Measurements from ENCODE around the gene DYNC1I1. TPM values are rescaled to one million over a fixed set of nuclear protein-coding genes. Genes with fewer than 3 reads are reported as not detected.

Gene DYNC1I1
- total RNA-seq, 1 experiment from 2014 or later = not detected

- no peak for DNase-seq
- H2AFZ ChIP-seq = no peak overlapping the region
- no peaks in the 10 kb centered on the region for H3K79me2 ChIP-seq (ENCODE audit: low read depth)
- no peaks in the 10 kb centered on the region for H4K20me1 ChIP-seq (ENCODE audit: insufficient read depth)
- no peak overlapping the region for H3K4me3 ChIP-seq
- H3K36me3 ChIP-seq (ENCODE audit: low read depth) = no peaks in the 10 kb centered on the region
- no TSS peak for BruUV-seq (replicated peaks)
- H3K4me2 ChIP-seq = no peak overlapping the region
- H3K27ac ChIP-seq = no peak overlapping the region
- POLR2A ChIA-PET (ENCODE audit: unreplicated experiment) = no interaction called here
- TF ChIP-seq EZH2 (IDR thresholded peaks at IDR 0.05; ENCODE audit: low read depth) (no peak), CTCF (conservative IDR thresholded peaks at IDR 0.05) (no peak)
- no peaks in the 10 kb centered on the region for H3K9me3 ChIP-seq (ENCODE audit: insufficient read depth, low read depth)
- H3K27me3 ChIP-seq (ENCODE audit: insufficient read depth, low read depth) = peaks cover 6% of the 10 kb centered on the region; the same call in 1 of the 2 replicates
- no peaks in the 10 kb centered on the region for H3F3A ChIP-seq (ENCODE audit: insufficient read depth, low read depth)
- no peaks in the 10 kb centered on the region for H3K4me1 ChIP-seq (replicated peaks; ENCODE audit: insufficient read depth)
- CTCF ChIA-PET = no interaction called here
- intact Hi-C loops (cut with micrococcal nuclease; ENCODE audit: unreplicated experiment) = loop anchor here (10.0 kb wide), 1 partner anchor 104 kb away; the partner anchor contains the start of gene DYNC1I1
- no peaks in the 10 kb centered on the region for H3K9me2 ChIP-seq (ENCODE audit: insufficient read depth)
These were observed 106.3 kb downstream of the DYNC1I1 start for GRCh38 chr7:95878677-95879076.

GRCh38 chr7:95881597-95881996 lies 109.2 kb downstream of the DYNC1I1 start:
- TF ChIP-seq CTCF (conservative IDR thresholded peaks at IDR 0.05) = no peak
- no peak for TF ChIP-seq EZH2 (IDR thresholded peaks at IDR 0.05; ENCODE audit: low read depth)
- CTCF ChIA-PET = no interaction called here
- no peak overlapping the region for H3K4me2 ChIP-seq
- H3K27ac ChIP-seq = no peak overlapping the region
- intact Hi-C loops (cut with micrococcal nuclease; ENCODE audit: unreplicated experiment) = no loop called here
- H3K4me1 ChIP-seq (replicated peaks; ENCODE audit: insufficient read depth) = no peaks in the 10 kb centered on the region
- no peaks in the 10 kb centered on the region for H3K9me2 ChIP-seq (ENCODE audit: insufficient read depth)
- POLR2A ChIA-PET (ENCODE audit: unreplicated experiment) = no interaction called here
- no TSS peak for BruUV-seq (replicated peaks)
- no peaks in the 10 kb centered on the region for H3F3A ChIP-seq (ENCODE audit: insufficient read depth, low read depth)
- H3K36me3 ChIP-seq (ENCODE audit: low read depth) = no peaks in the 10 kb centered on the region
- no peaks in the 10 kb centered on the region for H4K20me1 ChIP-seq (ENCODE audit: insufficient read depth)
- H3K9me3 ChIP-seq (ENCODE audit: insufficient read depth, low read depth) = no peaks in the 10 kb centered on the region
- peaks cover 6% of the 10 kb centered on the region; the same call in 1 of the 2 replicates for H3K27me3 ChIP-seq (ENCODE audit: insufficient read depth, low read depth)
- no peaks in the 10 kb centered on the region for H3K79me2 ChIP-seq (ENCODE audit: low read depth)
- DNase-seq = no peak
- no peak overlapping the region for H2AFZ ChIP-seq
- H3K4me3 ChIP-seq = no peak overlapping the region

- H3K36me3 ChIP-seq (ENCODE audit: low read depth) = no peaks in the 10 kb centered on the region
- no peaks in the 10 kb centered on the region for H3K9me3 ChIP-seq (ENCODE audit: insufficient read depth, low read depth)
- H3K4me1 ChIP-seq (replicated peaks; ENCODE audit: insufficient read depth) = no peaks in the 10 kb centered on the region
- peaks cover 6% of the 10 kb centered on the region; the same call in 1 of the 2 replicates for H3K27me3 ChIP-seq (ENCODE audit: insufficient read depth, low read depth)
- H3F3A ChIP-seq (ENCODE audit: insufficient read depth, low read depth) = no peaks in the 10 kb centered on the region
- TF ChIP-seq CTCF (conservative IDR thresholded peaks at IDR 0.05) (no peak), EZH2 (IDR thresholded peaks at IDR 0.05; ENCODE audit: low read depth) (no peak)
- DNase-seq = no peak
- no peaks in the 10 kb centered on the region for H3K9me2 ChIP-seq (ENCODE audit: insufficient read depth)
- no TSS peak for BruUV-seq (replicated peaks)
- ChIA-PET POLR2A (ENCODE audit: unreplicated experiment) (no interaction called here), CTCF (no interaction called here)
- H3K4me3 ChIP-seq = no peak overlapping the region
- H3K27ac ChIP-seq = no peak overlapping the region
- no peaks in the 10 kb centered on the region for H3K79me2 ChIP-seq (ENCODE audit: low read depth)
- H3K4me2 ChIP-seq = no peak overlapping the region
- intact Hi-C loops (cut with micrococcal nuclease; ENCODE audit: unreplicated experiment) = no loop called here
- no peaks in the 10 kb centered on the region for H4K20me1 ChIP-seq (ENCODE audit: insufficient read depth)
- no peak overlapping the region for H2AFZ ChIP-seq
These were observed 110.9 kb downstream of the DYNC1I1 start for GRCh38 chr7:95883217-95883616.
